NCI-H82 treated with DMSO at 0.1 percent for 48 hours (cell line): ENCODE results near the gene CDH23.

Experiments used
- DNase-seq: peaks from one replicate; lab custom pipeline; 2025; ENCODE audit not compliant: unreplicated experiment; lab: John Stamatoyannopoulos, UW

Gene CDH23

DNA sequence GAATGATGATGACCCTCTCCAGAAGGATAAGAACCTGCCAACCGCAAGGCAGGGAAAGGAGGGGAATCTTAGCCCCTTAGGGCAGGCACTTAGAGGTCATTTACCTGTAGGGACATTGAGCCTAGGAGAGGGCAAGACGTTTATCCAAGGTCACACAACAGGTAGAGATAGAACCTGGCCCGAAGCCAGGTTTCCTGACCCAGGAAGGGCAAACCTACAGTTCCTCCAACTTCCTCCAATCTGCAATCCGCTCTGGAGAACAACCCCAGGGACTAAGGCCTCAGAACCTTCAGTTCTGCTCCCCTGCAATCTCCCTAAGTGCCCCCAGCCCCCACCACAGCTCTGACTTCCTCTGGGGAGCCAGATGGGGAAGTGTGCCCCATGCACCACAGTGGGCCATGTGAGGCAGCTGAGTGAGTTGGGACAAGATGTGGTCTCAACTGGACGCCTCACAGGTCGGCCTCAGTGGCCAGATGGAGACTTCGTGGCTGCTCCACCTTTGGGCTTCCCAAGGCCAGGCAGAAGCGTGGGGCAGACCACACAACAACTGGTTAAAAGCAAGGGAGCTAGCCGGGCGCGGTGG is 455.7 kb downstream of the CDH23 start:
- no peak for DNase-seq

DNA sequence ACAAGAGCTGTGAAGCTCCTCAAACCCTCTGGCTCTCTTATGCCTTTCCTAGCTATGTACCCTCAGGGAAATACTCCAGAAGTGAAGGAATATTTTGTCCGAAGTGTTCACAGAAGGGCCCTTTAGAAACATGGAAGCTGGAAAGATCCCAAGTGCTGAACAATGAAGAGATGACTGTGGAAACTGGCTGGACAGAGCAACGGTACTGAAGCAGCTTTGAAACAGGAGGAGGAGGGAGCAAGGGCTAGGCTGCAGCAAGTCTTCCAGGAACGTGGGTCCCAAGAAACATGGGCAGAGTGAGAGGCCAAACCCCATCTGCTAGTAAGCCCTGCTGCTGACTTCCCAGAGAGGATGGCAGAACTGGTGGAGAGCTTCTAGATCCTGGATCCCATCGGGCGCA is 457.3 kb downstream of the CDH23 start:
- DNase-seq, result no peak

DNA sequence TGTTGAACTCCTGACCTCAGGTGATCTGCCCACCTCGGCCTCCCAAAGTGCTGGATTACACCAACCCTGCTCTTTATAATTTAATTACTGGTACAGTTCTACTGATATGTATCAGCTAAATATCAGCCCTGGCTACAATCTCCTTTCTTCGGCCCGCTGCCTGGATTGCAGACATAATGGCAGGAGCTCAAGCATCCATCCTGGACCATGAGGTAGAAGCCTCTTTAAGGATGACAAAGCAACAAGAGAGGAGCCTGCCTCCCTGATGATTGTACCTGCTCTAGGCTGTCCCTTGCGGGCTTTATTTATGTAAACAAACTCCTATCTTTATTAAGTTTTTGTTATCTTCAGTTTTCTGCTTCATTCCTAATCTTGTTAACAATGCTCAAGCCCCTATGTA is 459.9 kb downstream of the CDH23 start:
- no peak for DNase-seq

- no peak for DNase-seq
Observed at GRCh38 chr10:71857934-71858890, 461.5 kb downstream of the CDH23 start.

- peak; percentile 56 for DNase-seq
Observed at GRCh38 chr10:71860243-71861029, 463.7 kb downstream of the CDH23 start.

GRCh38 chr10:71863203-71863602 is 466.5 kb downstream of the CDH23 start:
- DNase-seq, result no peak

DNA sequence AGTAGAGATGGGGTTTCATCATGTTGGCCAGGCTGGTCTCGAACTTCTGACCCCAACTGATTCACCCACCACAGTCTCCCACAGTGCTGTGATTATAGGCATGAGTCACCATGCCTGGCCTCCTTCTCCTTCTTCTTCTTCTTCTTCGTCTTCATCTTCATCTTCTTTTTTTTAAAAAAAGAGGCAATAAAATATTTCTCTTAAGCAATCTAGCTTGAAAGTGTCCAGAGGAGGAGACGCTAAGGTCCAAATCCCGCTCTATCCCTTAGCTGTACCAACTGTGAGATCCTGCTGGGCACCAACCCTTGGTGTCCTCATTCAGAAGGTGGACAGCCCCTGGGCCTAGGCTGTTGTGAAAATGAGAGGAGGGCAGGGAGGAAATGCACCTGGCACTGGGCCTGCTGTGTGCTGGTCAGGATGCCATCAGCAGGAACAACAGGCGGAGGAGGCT is 468.2 kb downstream of the CDH23 start:
- no peak for DNase-seq
